Stimulated activated CD4-positive, alpha-beta T cell treated with anti-CD3 and anti-CD28 coated beads, Interleukin-12 subunit alpha, Interleukin-12 subunit beta, amount 100 ng/mL, for 4 hours (primary cell): ENCODE results near the gene TNIP2.
"Not testable (repeated sequence)": the region's sequence is repeated elsewhere in the genome, so short reads cannot be mapped to it uniquely, and the experiment has no call there.

Source experiments
- DNase-seq: peaks from one replicate; pipeline ENCODE4 v3.0.0-alpha.2; 2020

TNIP2 gene

DNA sequence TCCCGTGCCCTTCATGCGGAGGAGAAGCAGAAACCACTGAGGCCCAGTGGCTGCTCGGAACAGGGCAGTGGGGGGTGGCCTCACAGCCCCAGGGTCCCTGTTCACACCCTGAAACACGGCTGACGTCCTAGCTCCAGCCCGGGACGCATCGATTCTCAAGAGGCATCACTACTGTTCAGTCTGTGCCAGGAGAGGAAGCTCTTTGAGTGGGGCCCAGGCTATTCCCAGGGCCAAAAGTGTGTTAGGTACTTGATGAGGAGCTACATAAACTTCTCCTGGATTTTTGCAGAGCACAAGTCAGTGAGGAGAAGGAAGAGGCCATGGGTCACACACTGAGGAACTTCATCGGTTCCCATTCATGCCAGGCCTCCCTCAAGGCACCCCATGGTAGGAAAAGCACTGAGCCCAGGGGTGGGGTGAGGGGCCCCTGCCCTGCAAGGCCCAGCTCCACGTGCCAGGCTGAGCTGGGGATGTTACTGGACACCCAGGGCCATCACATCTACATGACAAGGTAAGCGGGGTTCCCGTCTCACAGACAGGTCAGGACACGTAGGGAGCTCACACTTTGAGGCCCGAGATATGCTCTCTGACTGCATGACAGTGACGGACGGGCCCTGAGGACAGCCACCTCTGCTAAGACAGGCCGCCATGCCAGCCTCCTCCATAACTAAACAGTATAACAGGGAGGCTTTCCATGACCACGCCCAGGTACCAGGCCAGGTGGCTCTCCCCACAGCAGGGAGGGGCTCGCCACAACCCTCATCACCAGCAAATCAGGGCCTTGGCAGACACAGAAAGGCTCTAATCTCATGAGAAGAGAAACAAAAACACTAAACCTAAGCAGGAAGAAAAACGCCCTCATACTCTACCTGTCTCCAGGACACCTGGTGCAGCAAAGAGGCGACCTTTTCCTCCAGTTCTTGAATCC lies 12.4 kb downstream of the TNIP2 start:
- no peak for DNase-seq

DNA sequence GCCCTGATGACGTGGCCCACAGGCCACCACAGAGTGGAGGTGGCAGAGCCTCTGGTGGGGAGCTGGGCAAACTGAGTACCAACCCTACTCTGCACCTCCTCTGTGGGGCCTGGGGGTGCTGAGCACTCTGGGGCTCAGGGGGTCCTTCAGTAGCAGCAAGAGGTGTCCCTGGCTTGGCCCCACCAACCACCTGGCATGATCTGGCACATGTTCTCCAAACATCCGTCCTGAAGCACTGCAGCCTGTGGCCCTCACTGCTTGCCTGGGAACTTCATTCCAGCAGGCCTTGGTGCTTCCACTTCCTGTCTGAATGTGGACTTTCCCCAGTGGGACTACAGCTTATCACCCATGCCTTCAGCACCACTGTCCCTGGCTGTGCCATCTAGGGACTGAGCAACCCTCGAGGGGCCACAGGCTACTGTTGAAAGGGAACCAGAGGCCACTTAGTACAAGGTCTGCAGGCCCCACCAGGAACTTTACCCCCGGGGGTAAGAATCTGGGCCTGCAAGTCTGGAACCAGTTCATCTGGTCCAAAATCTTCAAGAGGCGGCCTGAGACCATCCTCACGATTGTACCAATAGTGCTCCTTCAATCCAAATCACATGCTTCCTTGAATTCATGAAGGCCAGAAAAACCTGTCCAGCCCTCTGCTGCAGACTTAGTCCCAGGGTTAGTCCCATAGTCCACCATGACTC lies 13.2 kb downstream of the TNIP2 start:
- no peak for DNase-seq

DNA sequence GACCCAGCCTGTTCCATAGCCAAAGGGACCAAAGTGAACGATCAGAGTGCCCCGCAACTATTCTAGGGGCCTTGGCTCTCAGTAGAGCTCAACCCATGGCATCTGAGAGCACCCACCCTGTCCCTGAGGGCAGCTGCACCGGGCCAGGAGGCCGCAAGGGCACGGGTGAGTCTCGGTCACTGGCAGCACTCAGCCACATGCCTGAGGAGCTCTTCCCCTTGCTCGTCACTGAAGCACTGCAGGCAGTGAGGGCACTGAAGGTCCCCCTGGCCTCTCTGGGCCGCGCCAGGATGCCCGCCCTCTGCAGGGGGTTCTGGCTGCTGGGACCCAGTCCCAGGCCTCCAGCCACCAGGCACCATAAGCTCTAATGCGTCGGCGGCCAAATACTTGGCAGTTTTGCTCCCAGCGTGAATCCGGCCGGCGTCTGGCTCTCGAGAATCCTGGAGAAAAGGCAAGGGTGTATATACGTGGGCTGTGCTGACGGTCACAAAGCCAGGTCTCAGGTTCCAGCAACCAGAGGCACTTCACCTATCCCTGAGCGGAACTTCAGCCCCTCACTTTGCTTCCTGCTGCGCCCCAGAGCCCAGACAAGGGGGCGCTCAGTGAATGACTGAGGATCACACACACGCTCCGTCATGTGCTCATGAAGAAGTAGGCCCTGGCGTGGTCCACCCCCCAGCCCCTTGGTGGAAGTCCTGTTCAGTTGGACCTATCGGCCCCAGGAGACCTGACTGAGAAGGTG lies 13.9 kb downstream of the TNIP2 start:
- no peak for DNase-seq

DNA sequence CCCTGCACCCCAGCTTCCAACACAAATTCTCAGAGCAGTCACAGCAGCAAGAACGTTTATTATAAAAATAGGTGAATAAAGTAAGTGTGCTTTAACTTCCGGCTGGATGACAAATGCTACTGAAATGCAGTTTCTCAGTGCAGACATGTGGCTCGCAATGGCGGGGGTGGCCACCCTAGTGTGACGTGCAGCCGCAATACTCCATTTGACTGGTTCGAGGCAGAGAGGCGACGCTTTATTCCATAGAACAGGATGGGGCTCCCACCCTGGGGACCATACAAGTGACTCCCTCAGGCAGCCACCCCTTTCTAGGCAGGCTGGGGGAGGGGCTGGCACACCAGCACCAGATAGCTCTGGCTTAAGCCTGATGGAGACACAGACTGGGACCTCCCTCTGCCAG lies 14.5 kb downstream of the TNIP2 start:
- no peak for DNase-seq

DNA sequence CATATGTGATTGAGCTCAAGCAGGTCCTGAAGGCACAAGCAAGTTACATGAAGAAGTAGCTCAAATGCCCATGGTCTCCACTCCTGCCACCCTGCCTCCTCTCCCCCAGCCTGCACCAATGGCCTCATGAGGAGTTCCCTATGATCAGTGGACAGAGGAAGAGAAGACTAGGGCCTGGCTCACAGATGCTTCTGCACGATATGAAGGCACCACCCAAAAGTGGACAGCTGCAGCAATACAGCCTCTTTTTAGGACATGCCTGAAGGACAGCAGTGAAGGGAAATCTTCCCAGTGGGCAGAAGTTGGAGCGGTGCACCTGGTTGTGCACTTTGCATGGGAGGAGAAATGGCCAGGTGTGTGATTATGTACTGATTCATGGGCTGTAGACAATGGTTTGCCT lies 17.8 kb downstream of the TNIP2 start:
- not testable (repeated sequence) for DNase-seq

DNA sequence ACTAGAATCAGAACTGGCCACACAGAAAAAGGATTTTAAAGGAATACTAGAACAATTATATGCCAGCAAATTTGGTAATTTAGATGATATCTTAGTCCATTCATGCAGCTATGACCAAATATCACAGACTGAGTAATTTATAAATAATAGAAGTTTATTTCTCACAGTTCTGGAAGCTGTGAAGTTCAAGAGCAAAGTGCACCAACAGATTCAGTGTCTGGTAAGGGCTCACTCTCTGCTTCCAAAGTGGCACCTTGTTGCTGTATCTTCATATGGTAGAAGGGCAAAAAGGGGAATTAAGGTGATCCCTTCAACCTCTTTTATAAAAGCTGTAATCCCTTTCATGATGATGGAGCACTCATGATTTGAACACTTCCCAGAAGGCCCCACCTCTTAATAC lies 20.3 kb downstream of the TNIP2 start:
- DNase-seq: no peak

DNA sequence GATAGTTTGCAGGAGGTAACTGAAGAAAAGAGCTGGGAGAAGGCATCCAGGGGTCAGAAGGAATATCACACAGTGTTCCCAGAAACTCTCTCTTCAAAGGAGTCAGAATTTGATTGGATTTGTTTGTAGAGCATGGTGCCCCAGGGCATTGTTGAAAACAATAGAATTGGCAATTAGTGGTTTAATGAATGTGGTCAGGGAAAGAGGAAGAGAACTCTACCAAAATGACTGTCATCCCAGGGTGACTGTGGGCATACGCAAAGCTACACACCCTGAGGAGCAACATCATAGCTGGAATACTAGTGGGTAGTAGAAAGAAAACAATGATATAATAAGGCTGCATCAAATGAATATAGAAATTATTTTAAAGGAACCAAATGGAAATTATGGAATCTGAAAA lies 21.5 kb downstream of the TNIP2 start:
- DNase-seq: no peak

DNA sequence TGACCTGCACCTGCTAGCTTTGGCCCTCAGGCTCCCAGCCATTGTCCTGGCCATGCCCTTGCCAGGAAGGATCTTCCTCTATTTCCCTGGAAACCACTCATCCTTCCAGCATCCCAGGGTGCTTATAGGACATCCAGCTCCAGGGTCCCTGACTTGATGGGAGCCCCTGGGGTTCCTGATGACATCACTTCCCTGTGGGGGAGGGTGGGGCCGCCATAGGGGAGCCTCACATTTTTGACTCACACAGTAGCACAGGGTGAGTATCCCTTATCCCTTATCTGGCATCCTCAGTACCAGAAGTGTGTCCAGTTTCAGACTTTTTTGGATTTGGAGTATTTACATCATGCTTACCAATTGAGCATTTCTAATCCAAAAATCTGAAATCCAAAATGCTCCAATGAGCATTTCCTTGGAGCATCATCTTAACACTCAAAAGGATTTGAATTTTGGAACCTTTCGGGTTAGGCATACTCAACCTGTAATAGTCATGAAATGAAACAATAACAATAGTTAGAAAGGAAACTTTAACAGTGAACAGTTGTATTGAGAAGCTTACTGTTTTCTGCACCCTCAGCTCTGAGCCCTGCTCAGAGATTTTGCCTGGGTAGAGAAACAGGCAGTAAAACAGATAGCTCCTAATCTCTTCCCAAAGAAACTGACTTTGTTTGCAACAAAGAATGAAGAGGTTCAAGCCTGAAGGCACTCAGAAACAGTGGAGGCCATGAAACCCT lies 22.1 kb downstream of the TNIP2 start:
- DNase-seq: no peak

DNA sequence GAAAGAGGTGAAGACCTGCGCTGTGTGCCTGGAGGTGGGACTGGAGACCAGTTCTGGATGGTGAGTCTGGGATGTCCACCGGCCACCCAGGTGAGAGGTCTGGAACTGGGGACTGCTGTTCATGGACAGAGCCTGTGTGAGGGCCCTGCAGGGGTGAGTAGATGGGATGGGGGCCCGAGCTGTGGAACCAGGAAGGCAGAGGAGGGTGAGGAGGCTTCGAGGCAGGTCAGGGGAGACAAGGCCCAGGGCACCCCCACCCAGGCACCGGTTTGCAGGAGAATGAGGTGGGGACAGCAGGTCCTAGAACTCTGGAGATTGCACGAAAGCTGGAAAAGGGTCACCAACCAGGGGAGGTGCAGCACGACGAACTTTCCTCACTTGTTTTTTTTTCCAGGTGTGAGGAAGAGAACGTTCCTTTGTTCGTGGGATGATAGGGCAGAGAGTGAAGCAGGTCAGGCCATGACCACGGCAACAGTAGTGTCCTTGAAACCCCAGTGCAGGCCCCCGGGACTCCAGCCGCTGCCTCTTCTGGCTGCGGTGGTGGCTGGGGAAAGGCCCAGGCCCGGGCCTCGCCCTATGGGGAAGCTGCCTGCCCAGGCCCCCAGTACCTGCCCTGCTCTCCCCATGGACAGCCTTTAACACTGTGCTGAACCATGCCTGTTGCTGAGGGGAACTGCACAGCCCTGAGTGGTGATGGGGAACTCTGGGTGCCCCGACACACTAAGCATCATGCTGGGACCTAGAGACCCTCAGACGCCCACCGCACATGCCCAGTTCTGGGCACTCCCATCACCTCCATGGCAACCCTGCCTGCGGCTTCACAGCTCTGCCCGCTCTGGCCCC lies 22.9 kb downstream of the TNIP2 start:
- DNase-seq: no peak

DNA sequence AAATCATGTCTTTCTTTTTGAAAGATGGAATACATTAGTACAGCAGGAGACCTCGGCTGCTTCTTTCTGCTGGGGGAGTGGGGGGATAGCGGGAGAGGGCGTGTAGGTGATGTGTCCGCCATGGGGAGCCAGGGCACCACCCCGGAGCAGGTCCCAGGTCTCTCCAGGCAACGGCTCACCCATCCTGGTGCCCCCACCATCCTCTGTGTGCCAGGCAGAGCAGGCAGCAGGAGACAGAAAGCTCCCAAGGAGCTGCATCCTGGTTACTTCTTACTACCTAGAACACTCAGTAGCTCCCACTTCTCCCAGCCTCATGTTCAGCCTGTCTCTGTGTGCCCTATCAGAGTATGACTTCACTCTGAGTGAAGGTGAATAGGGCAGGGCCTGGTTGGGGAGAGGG lies 23.6 kb downstream of the TNIP2 start:
- no peak for DNase-seq

DNA sequence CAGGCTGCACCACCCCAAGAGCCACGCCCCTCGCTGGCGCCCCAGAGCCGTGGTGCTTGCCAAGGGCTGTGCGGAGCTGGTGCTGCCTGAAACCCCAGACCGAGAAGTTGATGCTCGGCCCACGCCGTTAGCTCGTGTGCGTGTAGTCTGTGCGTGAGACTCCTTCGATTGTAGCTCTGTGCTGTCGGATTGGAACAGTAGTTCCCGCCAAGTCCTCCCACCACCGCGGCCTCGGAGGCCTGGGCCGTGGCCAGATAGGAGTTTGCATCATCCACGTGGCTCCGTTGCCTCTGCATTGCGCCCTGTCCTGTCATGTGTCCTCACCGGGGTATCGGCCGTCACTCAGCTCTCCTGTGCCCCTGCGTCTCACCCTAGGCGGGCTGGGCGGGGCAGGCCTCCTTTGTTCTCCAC lies 24.2 kb downstream of the TNIP2 start:
- DNase-seq: no peak

DNA sequence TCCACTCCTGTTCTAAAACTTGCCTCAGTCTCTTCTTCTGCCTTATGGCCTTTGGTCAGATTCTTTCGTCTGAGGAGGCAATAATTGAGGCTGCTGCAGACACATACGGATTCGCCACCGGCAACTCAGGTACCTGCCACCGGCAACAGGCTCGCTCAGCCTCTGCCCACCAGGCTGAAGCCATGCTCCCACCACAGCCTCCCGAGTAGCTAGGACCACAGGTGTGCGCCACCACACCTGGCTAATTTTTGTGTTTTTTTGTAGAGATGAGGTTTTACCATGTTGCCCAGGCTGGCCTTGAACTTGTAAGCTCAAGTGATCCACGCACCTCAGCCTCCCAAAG lies 26.6 kb downstream of the TNIP2 start:
- no peak for DNase-seq

DNA sequence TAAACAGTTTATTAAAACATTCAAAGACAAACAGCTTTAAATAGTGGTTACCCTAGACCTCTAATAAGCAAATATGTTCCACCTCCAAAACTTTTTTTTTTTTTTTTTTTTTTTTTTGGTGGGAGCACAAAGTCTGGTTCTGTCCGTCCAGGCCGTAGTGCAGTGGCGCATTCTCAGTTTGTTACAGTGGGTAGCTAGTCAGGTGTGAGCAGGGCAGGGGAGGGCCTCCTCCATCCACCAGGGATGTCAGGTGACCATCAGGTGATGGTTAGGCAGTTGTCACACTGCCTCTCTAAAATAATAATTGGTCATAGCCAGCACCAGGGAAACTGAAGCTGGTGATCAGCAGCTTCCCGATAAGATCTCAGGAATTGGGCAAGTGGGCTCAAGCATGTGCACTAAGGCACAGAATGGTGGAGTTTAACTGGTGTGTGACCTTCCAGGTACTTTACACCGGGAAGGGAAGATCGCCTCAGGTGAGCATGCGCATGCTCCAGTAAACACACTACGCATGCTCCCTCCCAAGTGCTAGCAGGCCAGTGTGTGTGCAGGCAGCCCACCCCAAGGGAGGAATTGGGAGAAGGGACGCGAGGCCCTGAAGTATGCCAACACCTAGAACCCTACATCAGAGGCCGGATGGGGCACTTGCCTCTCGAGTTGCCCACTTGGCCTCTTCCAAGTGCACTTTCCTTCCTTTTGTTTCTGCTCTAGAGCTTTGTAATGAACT lies 27.2 kb downstream of the TNIP2 start:
- DNase-seq: no peak

DNA sequence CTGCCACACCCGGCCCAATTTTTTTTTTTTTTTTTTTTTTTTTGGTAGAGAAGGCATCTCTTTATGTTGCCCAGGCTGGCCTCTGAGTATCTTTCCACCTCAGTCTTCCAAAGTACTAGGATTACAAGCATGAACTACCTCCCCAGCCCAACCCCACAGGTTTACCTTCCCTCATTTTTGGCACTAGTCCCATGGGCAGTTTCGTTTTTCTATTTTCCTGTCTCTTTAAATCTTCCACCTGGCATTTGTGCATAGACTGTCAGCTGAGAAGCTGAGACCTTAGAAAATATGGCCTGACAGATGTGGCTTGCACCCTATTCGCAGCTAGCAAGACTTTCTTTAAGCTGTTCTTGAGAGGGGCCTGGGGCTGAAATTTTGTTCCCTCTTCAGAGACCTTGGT lies 27.9 kb downstream of the TNIP2 start:
- no peak for DNase-seq

DNA sequence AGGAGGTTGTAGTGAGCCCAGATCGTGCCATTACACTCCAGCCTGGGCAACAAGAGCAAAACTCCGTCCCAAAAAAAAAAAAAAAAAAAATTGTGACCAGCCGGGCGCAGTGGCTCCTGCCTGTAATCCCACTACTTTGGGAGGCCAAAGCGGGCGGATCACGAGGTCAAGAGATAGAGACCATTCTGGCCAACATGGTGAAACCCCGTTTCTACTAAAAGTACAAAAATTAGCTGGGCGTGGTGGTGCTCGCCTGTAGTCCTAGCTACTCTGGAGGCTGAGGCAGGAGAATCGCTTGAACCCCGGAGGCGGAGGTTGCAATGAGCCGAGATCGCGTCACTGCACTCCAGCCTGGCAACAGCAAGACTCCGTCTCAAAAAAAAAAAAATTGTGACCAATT lies 29.3 kb downstream of the TNIP2 start:
- DNase-seq: not testable (repeated sequence)

DNA sequence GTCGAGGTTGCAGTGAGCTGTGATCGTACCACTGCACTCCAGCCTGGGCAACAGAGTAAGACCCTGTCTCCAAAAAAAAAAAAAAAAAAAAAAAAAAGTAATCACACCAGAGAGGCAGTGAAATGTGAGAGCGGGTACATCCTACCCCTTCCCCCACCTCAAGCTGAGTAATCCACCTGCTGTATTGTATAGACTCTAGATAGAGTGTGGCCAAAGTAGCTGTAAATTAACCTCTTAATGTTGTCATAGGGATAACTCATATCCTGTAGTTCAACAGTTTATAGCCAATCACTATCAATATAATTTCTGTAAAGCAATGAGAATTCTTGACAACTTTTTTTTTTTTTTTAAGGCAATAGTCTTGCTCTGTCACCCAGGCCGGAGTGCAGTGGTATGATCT lies 30.8 kb downstream of the TNIP2 start:
- no peak for DNase-seq

DNA sequence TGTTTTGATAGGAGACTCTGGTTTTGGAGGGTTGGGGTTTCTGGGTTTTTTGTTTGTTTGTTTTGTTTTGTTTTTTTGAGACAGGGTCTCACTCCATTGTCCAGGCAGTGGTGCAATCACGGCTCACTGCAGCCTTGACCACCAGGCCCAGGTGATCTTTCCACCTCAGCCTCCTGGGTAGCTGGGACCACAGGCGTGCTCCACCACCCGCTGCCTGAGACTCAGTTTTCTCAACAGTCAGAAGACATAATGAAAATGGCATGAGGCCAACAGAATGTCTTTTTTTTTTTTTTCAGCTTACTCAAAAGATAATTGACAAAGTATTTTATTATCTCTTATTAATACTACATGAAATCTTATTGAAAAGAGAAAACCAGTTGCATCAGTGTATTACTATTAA lies 32.4 kb downstream of the TNIP2 start:
- no peak for DNase-seq

DNA sequence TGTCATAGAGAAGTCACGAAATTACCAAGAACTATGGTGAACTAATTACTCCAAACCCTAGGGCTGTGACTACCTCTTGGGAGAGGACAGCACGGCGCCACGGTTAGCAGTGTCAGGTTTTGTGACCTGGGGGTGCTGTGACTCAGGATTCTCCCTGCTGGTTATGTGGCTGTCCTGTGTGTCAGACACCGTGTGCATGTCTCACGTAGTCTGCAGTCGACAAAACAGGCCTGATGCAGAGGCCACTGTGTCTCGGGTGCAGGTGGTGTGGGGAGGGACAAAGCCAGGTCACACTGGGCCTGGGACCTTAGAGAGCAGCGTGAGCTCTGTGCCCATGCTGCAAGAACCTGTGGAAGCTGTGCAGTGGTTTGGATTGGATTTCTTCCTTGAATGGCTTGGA lies 34.1 kb downstream of the TNIP2 start:
- no peak for DNase-seq

DNA sequence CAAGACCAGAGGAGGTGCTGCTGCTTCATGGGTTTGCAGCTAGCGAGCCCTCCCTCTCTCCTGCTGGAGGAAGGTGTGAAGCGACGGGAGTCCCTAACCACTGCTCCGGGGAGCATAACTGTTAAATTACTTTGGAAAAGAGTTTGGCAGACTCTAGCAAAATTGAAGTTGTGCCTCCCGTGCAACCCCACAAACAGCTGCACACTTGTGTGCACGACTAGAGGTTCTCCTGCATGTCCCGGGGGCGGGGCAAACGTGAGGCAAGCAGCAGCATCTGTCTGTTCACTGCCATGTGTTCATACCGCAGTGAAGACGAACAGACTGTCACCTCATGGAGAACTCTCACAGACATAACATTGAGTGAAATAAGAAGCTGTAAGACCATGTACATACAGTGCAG lies 34.5 kb downstream of the TNIP2 start:
- DNase-seq: no peak

DNA sequence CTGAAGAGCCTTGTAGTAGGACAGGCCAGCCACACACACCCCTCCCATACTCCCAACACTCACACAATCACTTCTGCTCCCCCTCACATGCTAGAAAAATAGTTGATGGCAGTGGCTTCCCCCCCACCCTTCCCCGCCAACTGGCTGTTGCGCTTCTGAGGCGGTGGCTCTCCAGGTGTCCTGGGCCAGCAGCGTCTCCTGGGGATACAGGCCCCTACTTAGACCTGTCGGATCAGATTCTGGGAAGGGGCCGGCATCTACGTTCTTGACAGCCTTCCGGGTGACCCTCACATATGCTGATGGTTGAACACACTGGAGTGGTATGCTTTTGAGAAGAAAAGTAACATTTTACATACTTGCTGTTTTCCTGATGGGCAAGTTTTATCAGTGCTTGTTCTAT lies 39.9 kb downstream of the TNIP2 start:
- DNase-seq: no peak

DNA sequence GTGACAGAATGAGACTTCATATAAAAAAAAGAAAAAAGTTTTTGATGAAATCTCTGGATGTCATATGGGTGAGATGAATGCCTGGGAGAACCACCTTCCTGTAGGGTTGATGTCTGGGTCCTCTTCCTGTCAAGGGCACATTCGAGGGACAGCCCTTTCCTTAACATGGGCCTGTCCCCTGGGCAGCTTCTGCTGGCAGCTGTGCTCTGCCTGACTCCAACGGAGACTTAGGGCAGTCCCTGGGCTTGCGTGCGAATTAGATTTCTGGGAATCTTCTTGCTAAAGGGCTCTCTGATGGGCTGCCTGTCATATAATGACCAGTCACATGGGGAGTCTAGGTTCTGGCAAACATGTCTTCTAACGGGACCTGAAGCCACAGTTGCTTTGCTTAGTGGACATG lies 40.7 kb downstream of the TNIP2 start:
- no peak for DNase-seq

DNA sequence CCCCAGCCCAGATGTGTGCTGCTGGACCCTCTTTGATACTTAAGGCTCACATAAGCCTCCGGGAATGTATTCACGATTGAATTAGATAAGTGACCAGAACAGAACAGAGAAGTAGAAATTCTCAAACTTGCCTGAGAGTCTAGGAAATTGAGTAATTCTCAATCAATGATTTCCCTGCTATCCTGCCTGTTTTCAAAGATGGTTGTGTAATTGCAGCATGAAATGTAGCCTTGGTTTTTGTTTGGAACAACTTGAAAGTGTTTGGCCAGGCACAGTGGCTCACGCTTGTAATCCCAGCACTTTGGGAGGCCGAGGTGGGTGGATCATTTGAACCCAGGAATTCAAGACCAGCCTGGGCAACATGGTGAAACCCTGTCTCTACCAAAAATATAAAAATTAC lies 41.2 kb downstream of the TNIP2 start:
- no peak for DNase-seq
